Large intestine (tissue), 3 donors: Measurements from ENCODE around the gene LRP1-AS. TPM values are rescaled to one million over a fixed set of nuclear protein-coding genes. Genes with fewer than 3 reads are reported as not detected.
A peak's percentile ranks its signal among the peaks of the same experiment; 100 is the strongest.

Experiments
- DNase-seq, 2 donors: peaks; one replicate each; pipeline versions ENCODE4 v3.0.0 to v3.0.0-alpha.2; 2013
- H3K27ac ChIP-seq: one replicate; pipeline ENCODE4 v1.5.1; 2013; ENCODE audit warnings: low read length
- H3K27me3 ChIP-seq: 2 replicates; pipeline ENCODE4 v1.6.1; 2013; ENCODE audit warnings: low read length; ENCODE audit not compliant: control insufficient read depth, insufficient read depth
- H3K36me3 ChIP-seq: 2 replicates; pipeline ENCODE4 v1.6.1; 2013; ENCODE audit warnings: low read length; ENCODE audit not compliant: control insufficient read depth, insufficient read depth
- H3K4me1 ChIP-seq: one replicate; pipeline ENCODE4 v1.6.1; 2013; ENCODE audit warnings: low read length; ENCODE audit not compliant: control insufficient read depth, insufficient read depth
- H3K4me3 ChIP-seq: one replicate; pipeline ENCODE4 v1.5.1; 2013; ENCODE audit warnings: low read length
- H3K9me3 ChIP-seq: one replicate; pipeline ENCODE4 v1.6.1; 2013; ENCODE audit warnings: mild to moderate bottlenecking, low read depth, low read length, moderate library complexity; ENCODE audit not compliant: control insufficient read depth
- WGBS: methylation state at CpG from one replicate; pipeline ENCODE4 v1.1.5; 2013; ENCODE audit warnings: low lambda C conversion rate; ENCODE audit not compliant: insufficient coverage; 5-methylcytosine and 5-hydroxymethylcytosine counted together
- polyA plus RNA-seq: library from polyadenylated mRNA; unstranded; fragments of 120-200 nt; gene quantifications from one replicate; pipeline ENCODE4 v1.2.1, GENCODE V29; 2013

LRP1-AS gene
- polyA plus RNA-seq, 1 donor: 1.7 TPM

DNA sequence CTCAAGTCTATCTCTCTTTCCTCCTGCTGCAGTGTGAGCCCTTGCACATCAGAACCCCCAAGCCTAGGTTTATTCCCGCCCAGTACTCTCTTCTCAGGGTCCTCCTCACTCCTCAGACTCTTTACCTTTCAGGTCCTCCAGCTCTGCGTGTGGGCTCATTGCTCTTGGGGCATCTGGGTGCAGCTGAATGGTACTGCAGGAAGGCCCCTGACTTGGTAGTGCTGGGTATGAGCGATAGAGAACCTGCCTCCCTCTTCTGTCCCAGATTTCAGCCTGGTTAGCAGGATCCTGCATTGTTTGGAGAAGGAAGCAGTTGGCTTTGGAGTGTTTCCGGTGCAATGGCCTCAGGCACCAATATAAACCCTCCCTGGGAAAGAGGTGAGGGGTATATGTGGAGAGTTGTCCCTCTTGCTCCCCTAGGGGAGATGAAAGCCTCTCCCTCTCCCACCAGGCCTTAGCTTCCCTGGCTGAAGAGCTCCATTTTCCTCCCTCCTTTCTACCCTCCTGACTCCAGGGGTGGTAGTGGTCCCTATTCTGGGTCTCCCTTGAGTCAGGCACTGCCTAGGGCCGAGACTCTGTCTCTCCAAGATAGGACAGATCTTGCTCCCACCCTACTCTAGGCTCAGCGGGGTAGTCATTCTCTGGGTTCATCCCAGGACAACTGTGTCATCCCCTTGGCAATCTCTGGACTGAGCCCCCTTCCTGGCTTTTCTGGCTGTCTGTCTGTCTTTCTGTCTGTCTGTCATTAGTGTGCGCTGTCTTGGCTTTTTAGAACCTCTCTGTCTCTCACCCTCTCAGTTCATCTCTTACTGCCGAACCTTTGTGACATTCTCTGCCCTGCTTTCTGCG, 15.3 kb downstream of the LRP1-AS start:
- Histone ChIP-seq H3K4me1 (peaks cover 48% of the 10 kb centered on the region), H3K36me3 (peaks cover 11% of the 10 kb centered on the region), H3K9me3 (no peaks in the 10 kb centered on the region), H3K27me3 (no peaks in the 10 kb centered on the region), H3K27ac (no peak overlapping the region), H3K4me3 (no peak overlapping the region)
- no peak for DNase-seq
- 81% methylated on average over 2 of the region's 9 CpGs for WGBS

DNA sequence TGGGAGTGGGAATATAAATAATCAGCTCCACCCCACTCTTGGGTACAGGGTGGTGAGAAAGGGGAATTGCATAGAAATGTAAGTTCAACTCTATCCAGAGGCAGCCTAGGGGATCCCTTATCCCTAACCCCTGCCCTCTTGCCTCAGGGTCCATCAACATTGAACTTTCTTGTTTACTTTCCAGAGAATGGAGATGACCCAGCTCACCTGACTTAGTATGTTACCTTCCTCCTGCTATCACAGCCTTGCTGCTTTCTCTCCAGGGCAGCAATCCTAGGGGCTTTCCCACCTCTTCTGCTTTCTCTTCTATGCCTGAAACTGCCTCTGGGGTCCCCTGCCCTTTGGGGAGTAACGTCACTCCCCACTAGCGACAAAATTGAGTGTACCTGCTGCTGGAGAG, 16.5 kb downstream of the LRP1-AS start:
- H3K36me3 ChIP-seq: peaks cover 9% of the 10 kb centered on the region
- WGBS: no CpG with 5 or more reads among the region's 2 CpGs
- DNase-seq: peak; percentile 65 to 81
- no peak overlapping the region for H3K4me3 ChIP-seq
- H3K27me3 ChIP-seq: no peaks in the 10 kb centered on the region
- H3K9me3 ChIP-seq: no peaks in the 10 kb centered on the region
- H3K4me1 ChIP-seq: peaks cover 55% of the 10 kb centered on the region
- no peak overlapping the region for H3K27ac ChIP-seq

DNA sequence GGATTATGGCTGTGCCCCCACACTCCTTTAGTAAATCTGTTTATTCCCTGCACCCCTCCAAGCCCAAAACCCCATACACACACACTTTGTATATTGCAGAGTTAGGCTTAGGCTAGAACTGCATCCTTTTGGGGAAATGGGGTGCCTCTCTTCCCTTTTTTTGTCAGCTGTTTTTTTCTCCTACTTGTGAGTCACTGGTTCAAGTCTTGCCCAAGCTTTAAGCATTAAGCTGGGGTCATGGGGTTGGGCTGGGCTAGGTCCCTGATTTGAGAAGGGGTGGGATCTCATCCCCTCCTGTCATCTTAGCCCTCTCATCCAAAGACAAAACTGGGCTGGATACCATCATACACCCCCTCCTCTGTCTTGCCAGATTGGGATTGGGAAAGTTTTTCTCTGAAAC, 17.5 kb downstream of the LRP1-AS start:
- Histone ChIP-seq H3K27me3 (no peaks in the 10 kb centered on the region), H3K36me3 (peaks cover 7% of the 10 kb centered on the region), H3K4me1 (peaks cover 49% of the 10 kb centered on the region), H3K4me3 (peak overlapping the region; percentile 91), H3K27ac (peak overlapping the region; percentile 99), H3K9me3 (no peaks in the 10 kb centered on the region)
- DNase-seq: peak in 1 of 2 donors; percentile 35

DNA sequence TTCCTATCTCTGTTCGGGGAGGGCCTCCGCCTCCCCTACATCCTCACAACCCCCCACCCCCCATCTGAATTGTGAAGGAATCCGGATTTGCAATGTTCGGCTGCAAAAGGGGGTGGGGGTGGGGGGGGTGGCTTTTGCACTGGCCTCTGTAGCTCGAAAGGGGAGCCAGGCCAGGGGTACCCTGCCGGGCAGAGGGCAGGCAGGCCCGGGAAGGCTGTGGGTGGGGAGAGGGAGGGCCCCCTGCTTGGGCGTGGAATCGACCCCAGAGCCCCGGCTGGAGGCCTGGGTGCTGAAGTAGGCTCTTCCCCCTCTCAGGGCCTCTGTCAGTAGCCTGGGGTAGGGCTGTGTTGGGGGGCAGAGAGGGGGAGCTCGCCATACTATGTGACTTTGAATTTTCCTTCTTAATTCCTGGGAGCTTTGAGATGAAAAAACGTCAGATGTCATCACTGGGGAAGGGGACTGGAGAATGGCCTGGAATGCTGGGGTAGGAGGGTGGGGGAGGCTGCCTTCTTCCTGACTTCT, 18.0 kb downstream of the LRP1-AS start:
- Histone ChIP-seq H3K4me1 (peaks cover 49% of the 10 kb centered on the region), H3K36me3 (peaks cover 7% of the 10 kb centered on the region), H3K4me3 (peak overlapping the region; percentile 91), H3K9me3 (no peaks in the 10 kb centered on the region), H3K27ac (peak overlapping the region; percentile 99), H3K27me3 (no peaks in the 10 kb centered on the region)
- no CpG with 5 or more reads among the region's 12 CpGs for WGBS
- DNase-seq: peak in 1 of 2 donors; percentile 62

DNA sequence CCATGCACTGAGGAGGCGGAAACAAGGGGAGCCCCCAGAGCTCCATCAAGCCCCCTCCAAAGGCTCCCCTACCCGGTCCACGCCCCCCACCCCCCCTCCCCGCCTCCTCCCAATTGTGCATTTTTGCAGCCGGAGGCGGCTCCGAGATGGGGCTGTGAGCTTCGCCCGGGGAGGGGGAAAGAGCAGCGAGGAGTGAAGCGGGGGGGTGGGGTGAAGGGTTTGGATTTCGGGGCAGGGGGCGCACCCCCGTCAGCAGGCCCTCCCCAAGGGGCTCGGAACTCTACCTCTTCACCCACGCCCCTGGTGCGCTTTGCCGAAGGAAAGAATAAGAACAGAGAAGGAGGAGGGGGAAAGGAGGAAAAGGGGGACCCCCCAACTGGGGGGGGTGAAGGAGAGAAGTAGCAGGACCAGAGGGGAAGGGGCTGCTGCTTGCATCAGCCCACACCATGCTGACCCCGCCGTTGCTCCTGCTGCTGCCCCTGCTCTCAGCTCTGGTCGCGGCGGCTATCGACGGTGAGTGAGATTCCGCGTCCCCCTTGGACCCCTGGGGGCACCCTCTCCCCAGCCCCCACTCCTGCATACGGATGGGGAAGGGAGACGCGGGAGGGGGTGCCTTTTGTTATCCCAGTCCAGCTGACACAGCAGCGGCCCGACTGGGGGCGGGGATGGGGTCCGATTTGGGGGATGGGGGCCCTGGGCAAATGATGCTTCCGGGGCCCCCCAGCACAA, 18.7 kb downstream of the LRP1-AS start:
- no CpG with 5 or more reads among the region's 35 CpGs for WGBS

DNA sequence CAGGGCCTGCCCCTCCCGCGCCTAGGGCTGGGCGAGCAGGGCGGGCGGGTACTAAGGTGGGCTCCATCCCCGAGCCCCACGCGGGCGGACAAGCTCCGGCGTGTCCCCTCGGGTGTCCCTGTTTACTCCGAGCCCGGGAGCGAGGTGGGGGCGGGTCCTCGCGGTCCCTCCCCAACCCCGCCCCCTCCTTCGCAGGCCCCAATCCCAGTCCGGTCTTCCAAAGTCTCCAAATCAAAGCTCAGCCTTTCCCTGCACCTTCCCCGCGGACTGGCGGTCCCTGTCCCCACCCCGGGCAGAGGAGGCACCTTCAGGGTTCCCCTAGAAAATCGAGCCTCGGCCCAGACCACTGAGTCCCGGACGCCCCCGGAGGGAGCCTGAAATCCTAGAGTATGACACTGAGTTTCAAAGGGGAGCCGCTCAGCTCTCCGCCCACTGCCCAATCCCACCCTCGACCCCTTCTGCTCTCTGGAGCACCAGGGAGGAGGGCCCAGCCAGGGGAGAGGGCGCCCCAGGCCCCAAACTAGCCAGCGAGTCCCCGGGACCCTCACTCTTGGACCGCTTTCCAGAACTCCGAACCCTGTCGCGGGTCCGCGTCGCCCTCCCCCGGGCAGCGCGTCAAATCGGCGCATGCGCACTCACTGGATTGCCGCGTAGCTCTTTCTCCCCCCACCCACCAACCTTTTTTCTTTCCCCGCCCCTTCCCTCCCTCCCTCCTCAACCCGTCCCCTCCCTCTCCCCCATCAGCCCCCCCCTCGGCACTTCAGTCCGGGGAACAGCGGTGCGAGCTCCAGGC, 19.5 kb downstream of the LRP1-AS start, which contains the start of gene LRP1:
Gene LRP1 (plus strand): TSS at position 758 of the 793 bp plus-strand sequence. CDS start 482 bp downstream, outside the sequence.
- H3K9me3 ChIP-seq: no peaks in the 10 kb centered on the region

More for the DNA sequence above, 18.7 kb downstream of the LRP1-AS start:
- peak in 1 of 2 donors; percentile 29 for DNase-seq
- peak overlapping the region; percentile 99 for H3K27ac ChIP-seq
- H3K4me3 ChIP-seq: peak overlapping the region; percentile 91
- no peaks in the 10 kb centered on the region for H3K27me3 ChIP-seq
- peaks cover 7% of the 10 kb centered on the region for H3K36me3 ChIP-seq
- H3K9me3 ChIP-seq: no peaks in the 10 kb centered on the region
- H3K4me1 ChIP-seq: peaks cover 49% of the 10 kb centered on the region

DNA sequence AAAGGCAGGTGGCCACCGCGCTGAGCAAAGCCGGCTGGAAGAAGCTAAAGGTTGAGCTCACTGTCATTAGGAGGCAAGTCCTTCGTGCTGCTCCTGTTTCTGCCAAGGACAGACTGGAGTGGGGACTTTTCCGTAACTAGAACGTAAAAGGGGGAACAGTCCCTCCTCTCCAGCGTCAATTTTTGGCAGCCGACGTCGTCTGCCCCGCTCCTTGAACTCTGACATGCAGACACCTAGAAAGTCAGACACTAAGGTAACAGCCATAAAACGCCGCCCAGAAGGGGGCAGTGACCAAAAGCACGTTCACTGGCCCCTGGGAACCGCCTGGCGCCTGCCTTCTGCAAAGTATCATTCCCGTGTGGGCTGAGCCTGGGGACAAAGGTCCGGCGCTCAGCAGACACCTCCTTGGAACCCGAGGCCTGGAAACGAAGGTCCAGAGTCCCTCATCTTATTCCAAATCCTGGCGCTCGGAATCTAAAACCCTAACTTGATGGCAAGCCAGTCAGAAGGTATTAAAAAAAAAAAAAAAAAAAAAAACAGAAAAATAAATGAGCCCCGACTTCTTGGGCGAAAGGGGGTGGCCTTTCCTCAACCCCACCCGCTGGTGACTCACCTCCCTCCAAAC, 20.2 kb downstream of the LRP1-AS start:
- Histone ChIP-seq H3K4me1 (peaks cover 40% of the 10 kb centered on the region), H3K27ac (peak overlapping the region; percentile 99)
- no CpG with 5 or more reads among the region's 26 CpGs for WGBS

More for the DNA sequence above, 19.5 kb downstream of the LRP1-AS start, which contains the start of gene LRP1:
- DNase-seq: peak; percentile 77 to 89
- no CpG with 5 or more reads among the region's 57 CpGs for WGBS
- H3K27ac ChIP-seq: peak within 1 kb of the TSS; percentile 99
- peak within 1 kb of the TSS; percentile 91 for H3K4me3 ChIP-seq
- H3K27me3 ChIP-seq: no peaks in the 10 kb centered on the region
- peaks cover 7% of the 10 kb centered on the region for H3K36me3 ChIP-seq
- H3K4me1 ChIP-seq: peaks cover 46% of the 10 kb centered on the region

DNA sequence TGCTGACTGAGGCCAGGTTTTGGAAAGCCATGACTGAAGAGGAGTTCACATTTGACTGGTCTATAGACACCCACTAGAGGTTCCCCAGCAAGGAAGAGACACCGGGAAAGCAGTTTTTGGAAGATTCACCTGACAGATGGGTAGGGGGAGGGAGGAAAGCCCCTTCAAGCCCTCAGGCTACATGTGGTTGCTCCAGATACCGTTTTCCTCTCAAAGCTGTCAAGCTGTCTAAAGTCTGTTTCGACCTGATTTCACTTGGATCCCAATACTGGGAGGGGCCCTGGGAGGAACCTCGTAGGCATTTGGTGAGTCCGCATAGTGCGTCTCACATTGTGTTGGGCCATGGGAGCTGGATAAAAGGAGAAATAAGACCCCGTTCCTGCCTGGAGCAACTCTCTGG, 20.9 kb downstream of the LRP1-AS start:
- H3K27me3 ChIP-seq: no peaks in the 10 kb centered on the region
- WGBS: no CpG with 5 or more reads among the region's 7 CpGs
- no peak for DNase-seq

More for the DNA sequence above, 20.2 kb downstream of the LRP1-AS start:
- H3K9me3 ChIP-seq: no peaks in the 10 kb centered on the region
- H3K27me3 ChIP-seq: no peaks in the 10 kb centered on the region
- peaks cover 3% of the 10 kb centered on the region for H3K36me3 ChIP-seq
- H3K4me3 ChIP-seq: peak overlapping the region; percentile 91
- DNase-seq: peak; percentile 88 to 95

DNA sequence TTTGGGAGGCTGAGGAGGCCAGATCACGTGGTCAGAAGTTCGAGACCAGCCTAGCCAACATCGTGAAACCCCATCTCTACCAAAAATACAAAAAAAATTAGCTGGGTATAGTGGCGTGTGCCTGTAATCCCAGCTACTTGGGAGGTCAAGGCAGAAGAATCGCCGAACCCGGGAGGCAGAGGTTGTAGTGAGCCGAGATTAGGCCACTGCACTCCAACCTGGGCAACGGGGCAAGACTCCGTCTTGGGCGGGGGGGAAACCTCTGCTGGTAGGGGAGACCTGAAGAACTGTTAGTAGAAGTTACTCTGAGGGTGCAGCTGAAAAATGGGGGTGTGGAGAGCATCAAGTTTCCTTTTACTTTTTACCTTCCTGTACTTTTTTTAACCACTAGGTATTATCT, 21.4 kb downstream of the LRP1-AS start:
- Histone ChIP-seq H3K27ac (no peak overlapping the region), H3K9me3 (no peaks in the 10 kb centered on the region), H3K4me3 (no peak overlapping the region), H3K27me3 (no peaks in the 10 kb centered on the region), H3K36me3 (no peaks in the 10 kb centered on the region), H3K4me1 (peaks cover 29% of the 10 kb centered on the region)
- no peak for DNase-seq
- whole genome bisulfite sequencing: no CpG with 5 or more reads among the region's 11 CpGs

More for the DNA sequence above, 20.9 kb downstream of the LRP1-AS start:
- H3K36me3 ChIP-seq: no peaks in the 10 kb centered on the region
- peak overlapping the region; percentile 91 for H3K4me3 ChIP-seq
- peaks cover 34% of the 10 kb centered on the region for H3K4me1 ChIP-seq
- peak overlapping the region; percentile 99 for H3K27ac ChIP-seq
- H3K9me3 ChIP-seq: no peaks in the 10 kb centered on the region
